ENCODE results near the gene SLC22A23.

SLC22A23 gene

DNA sequence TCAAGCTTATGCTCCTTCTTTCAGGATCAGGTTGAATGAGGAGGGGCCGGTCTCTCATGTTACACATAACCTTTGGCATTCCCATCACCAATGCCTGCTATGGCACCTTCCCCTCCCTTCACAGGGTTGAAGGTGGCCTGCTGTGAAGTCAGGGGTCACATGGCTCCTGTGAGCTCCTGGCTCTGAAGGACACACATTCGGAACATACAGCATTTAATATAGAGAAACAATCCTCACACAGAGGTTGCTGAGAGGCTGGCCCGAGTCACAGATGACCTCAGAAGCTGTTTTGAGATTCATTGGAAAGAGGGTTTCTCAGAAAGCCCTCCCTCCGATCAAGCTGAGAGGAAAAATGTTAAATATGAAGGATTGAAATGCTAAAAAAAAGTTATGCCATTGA, 116.0 kb downstream of the SLC22A23 start:
- H3K4me3 ChIP-seq (ENCODE audit: low read depth, low read length), result no peak overlapping the region

DNA sequence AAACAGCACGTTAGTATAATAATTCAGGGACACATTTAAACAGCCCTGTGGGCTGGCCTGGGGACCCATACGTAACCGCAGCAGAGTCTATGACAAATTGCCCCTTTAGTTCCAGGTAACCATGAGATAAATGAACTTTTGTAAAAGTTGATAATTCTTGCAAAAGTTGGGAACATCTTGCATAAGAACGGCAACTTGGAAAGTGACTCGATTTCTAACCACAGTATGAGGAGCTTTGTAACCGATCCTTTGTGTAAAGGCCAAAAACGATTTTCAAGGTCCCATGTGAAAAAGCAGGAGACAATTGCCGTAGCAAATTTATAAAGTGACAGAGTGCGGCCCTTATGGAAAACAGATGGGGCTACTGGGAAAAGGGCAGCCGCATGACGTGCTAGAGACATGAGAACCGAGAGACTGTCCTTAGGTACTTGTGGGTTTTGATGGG, 116.5 kb downstream of the SLC22A23 start:
- no peak overlapping the region for H3K4me3 ChIP-seq (ENCODE audit: low read depth, low read length)

More for the DNA sequence above, 116.0 kb downstream of the SLC22A23 start:
- TF ChIP-seq, protein P1, sequence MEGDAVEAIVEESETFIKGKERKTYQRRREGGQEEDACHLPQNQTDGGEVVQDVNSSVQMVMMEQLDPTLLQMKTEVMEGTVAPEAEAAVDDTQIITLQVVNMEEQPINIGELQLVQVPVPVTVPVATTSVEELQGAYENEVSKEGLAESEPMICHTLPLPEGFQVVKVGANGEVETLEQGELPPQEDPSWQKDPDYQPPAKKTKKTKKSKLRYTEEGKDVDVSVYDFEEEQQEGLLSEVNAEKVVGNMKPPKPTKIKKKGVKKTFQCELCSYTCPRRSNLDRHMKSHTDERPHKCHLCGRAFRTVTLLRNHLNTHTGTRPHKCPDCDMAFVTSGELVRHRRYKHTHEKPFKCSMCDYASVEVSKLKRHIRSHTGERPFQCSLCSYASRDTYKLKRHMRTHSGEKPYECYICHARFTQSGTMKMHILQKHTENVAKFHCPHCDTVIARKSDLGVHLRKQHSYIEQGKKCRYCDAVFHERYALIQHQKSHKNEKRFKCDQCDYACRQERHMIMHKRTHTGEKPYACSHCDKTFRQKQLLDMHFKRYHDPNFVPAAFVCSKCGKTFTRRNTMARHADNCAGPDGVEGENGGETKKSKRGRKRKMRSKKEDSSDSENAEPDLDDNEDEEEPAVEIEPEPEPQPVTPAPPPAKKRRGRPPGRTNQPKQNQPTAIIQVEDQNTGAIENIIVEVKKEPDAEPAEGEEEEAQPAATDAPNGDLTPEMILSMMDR (IDR thresholded peaks at IDR 0.05; ENCODE audit: low read depth, low read length), result no peak

DNA sequence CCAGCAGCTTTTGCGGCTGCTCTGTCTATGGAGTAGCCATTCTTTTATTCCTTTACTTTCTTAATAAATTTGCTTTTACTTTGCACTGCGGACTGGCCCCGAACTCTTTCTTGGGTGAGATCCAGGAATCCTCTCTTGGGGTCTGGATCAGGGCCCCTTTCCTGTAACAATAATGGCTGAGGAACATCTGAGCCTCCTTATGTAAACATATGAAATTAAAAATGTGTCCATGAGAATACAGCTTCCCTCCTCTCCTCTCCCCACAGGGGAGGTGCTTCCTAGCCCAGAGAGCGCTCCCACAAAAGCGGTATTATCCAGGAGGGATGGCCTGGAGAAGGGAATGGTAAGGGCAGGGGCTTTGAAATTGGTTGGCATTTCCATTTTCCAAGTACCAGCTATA, 117.0 kb downstream of the SLC22A23 start:
- TF ChIP-seq, protein P1 (IDR thresholded peaks at IDR 0.05; ENCODE audit: low read depth, low read length), result no peak

More for the DNA sequence above, 116.5 kb downstream of the SLC22A23 start:
- TF ChIP-seq, protein P1 (IDR thresholded peaks at IDR 0.05; ENCODE audit: low read depth, low read length), result no peak

DNA sequence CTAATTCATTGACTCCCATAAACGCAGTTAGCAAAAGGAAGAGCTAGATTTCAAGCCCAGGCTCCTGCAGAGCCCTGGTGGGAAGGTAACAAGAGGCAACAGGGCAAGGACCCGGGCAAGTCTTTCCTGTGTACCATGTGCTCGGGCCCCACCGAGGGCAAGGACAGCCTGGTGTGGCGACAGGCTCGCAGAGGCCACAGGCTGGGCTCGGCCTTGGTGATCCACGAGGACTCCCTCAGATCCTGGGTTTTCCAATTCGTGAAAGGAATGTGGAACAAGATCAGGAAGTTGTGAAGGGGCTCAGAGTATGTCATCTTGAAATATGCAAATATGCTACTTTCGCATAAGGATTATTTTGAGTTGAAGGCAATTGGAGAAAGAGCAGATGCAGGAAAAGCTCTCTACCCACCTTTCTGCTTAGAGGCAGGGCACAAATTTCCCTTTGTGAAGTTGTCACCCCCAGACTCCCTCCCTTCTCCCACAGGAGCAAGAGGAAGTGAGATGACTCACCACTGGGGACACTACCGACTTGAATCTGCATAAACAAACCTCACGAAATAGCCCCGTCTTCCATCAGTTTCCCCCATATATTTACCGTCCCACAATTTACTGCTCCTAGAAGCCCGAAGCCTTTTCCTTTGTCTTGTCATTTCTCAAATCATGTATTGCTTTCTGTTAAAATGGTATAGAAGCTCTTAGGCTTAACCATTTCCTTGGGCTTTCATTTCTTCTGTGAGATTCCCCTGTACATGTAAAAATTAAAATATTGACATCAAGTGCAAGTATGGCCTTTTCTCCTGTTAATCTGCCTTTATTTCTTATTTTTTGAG, 119.1 kb downstream of the SLC22A23 start:
- no peak overlapping the region for H3K4me3 ChIP-seq (ENCODE audit: low read depth, low read length)
- TF ChIP-seq, protein P1 (IDR thresholded peaks at IDR 0.05; ENCODE audit: low read depth, low read length), result no peak

More for the DNA sequence above, 117.0 kb downstream of the SLC22A23 start:
- H3K4me3 ChIP-seq (ENCODE audit: low read depth, low read length), result no peak overlapping the region

DNA sequence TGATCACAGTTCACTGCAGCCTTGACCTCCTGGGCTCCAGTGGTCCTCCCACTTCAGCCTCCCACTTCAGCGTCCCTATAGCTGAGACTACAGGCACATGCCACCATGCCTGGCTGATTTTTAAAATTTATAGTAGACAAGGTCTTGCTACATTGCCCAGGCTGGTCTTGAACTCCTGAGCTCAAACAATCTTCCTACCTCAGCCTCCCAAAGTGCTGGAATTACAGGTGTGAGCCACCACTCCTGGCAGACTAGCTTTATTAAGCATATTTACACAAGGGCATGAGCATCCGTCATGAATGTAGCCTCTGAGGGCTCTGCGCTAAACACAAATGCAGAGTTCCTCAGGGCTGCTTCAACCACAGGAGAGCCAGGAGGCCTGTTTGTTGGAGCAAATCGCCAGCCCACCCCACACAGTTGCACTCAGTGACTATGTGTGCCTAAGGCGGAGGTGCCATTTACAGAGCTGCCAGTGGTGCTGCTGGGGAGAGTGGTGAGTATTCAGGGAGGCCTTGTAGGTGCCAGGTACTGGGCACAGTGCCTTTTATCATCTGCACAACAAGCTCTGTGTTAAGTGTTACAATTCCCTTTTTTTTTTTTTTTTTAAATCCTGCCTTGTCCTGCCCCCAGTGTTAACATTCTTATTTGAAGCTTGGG, 119.9 kb downstream of the SLC22A23 start:
- TF ChIP-seq, protein P1 (IDR thresholded peaks at IDR 0.05; ENCODE audit: low read depth, low read length), result no peak
- no peak overlapping the region for H3K4me3 ChIP-seq (ENCODE audit: low read depth, low read length)

DNA sequence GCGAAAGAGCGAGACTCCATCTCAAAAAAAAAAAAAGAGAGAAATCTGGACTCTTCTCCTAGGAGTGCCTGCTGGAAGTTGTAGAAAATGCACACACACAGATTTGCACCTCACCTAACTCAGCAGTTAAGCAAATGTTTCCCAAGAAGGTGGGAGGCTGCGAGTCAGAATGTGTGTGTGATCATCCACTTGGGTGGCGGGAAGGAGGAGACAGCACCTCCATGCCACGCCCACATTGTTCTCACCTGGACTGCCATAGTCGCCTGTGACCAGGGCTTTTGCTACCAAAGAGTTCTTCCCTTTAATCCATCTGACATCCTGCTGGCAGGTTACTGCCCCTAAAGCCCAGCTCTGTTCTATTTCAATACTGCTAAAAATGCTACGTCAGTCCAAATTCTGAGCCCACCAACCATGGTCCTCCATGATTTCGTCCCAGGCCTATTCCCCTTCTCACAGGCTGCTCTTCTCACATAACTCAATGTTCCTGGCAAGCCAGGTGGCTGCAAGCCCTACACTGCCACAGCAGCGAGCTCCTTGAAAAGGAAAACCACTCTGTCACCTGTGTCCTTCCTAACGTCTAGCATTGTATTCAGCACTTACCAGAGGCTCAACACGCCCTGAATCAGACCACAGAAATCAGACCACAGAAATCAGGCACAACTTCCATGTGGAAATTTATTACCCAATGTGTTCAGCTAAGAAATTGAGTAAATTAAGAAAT, 120.6 kb downstream of the SLC22A23 start:
- TF ChIP-seq, protein P1 (IDR thresholded peaks at IDR 0.05; ENCODE audit: low read depth, low read length), result no peak
- no peak overlapping the region for H3K4me3 ChIP-seq (ENCODE audit: low read depth, low read length)

Data from WI38 (cell line).